Loucy (cell line): ENCODE data around the gene CDK6.

Experiments used
- EZH2phosphoT487 ChIP-seq: fragments of 200-600 bp; IDR thresholded peaks from 2 replicates; pipeline ENCODE4 v1.6.1; 2018; ENCODE audit warnings: antibody characterized with exemption, mild to moderate bottlenecking, moderate library complexity, borderline replicate concordance
- TF ChIP-seq, protein P1 (sequence below): fragments of 200-600 bp; sonication (generic); conservative IDR thresholded peaks from 2 replicates; pipeline ENCODE4 v1.5.1; 2014; ENCODE audit warnings: mild to moderate bottlenecking, antibody characterized with exemption, low read length

DNA sequence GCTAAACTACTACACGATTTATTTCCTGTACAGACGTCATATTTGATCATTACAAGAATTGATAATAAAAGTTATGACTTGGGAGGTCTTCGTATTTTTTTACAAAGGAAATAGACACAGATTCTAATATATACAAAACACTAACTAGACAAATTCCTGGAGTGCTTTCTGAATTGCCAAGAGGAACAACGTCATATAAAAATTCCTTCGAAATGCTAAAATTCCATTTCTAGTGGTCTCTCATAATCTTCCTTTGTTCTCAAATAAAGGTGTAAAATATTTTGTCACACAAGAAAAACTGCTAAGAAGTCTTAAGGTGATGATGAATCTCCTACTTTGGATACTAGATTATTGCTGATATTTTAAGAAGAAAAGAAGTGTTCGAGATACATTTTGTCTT, 85.4 kb downstream of the CDK6 start:
- TF ChIP-seq, protein P1, sequence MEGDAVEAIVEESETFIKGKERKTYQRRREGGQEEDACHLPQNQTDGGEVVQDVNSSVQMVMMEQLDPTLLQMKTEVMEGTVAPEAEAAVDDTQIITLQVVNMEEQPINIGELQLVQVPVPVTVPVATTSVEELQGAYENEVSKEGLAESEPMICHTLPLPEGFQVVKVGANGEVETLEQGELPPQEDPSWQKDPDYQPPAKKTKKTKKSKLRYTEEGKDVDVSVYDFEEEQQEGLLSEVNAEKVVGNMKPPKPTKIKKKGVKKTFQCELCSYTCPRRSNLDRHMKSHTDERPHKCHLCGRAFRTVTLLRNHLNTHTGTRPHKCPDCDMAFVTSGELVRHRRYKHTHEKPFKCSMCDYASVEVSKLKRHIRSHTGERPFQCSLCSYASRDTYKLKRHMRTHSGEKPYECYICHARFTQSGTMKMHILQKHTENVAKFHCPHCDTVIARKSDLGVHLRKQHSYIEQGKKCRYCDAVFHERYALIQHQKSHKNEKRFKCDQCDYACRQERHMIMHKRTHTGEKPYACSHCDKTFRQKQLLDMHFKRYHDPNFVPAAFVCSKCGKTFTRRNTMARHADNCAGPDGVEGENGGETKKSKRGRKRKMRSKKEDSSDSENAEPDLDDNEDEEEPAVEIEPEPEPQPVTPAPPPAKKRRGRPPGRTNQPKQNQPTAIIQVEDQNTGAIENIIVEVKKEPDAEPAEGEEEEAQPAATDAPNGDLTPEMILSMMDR = no peak
- TF ChIP-seq EZH2phosphoT487 = no peak
